ENCODE results near the gene RBP7. TPM values are rescaled to one million over a fixed set of nuclear protein-coding genes. Genes with fewer than 3 reads are reported as not detected.

The RBP7 gene
- total and polyA plus RNA-seq, 2 donors (not counting 3 experiments of a cell fraction or from before 2014, with no cell fraction given) = not detected

- Histone ChIP-seq H2AFZ (ENCODE audit: low read depth, low read length) (no peak overlapping the region), H3K27ac (ENCODE audit: insufficient read depth, low read depth, low read length) (no peak overlapping the region), H4K20me1 (replicated peaks; ENCODE audit: control insufficient read depth, extremely low read depth, insufficient read depth, low read length) (no peaks in the 10 kb centered on the region), H3K4me1 (ENCODE audit: control insufficient read depth, extremely low read depth, insufficient read depth, low read length) (no peaks in the 10 kb centered on the region), H3K9ac (replicated peaks; ENCODE audit: extremely low read depth, insufficient read depth, low read length) (no peak overlapping the region), H3K9me1 (replicated peaks; ENCODE audit: control insufficient read depth, extremely low read depth, insufficient read depth, low read length) (no peaks in the 10 kb centered on the region), H3K4me3 (replicated peaks in 1 of 3; ENCODE audit: insufficient read depth in 1 of 3, low read depth in 1 of 3, low read length in 3 of 3) (no peak overlapping the region), H3K4me2 (ENCODE audit: insufficient read depth, low read length) (no peak overlapping the region), H3K27me3 (ENCODE audit: control insufficient read depth in 2 of 2, insufficient read depth in 2 of 2, low read length in 2 of 2) (peaks cover 0 to under 1% of the 10 kb centered on the region in 2 experiments), H3K79me2 (ENCODE audit: control insufficient read depth, insufficient read depth, low read length) (no peaks in the 10 kb centered on the region), H3K36me3 (ENCODE audit: control insufficient read depth in 2 of 2, extremely low read depth in 1 of 2, insufficient read depth in 2 of 2, low read length in 2 of 2) (peaks cover 0 to 2% of the 10 kb centered on the region in 2 experiments), H3K9me3 (replicated peaks; ENCODE audit: control insufficient read depth, insufficient read depth, low read length) (no peaks in the 10 kb centered on the region)
- FAIRE-seq (no peak), DNase-seq (ENCODE audit: low read depth, low spot score) (no peak)
- dilution Hi-C loops (cut with MboI; ENCODE audit: extremely low pct_ligation_motif_present, low sequenced_read_pairs) = no loop called here
- BruUV-seq (replicated peaks) = no TSS peak
- TF ChIP-seq MAX (IDR thresholded peaks at IDR 0.05; ENCODE audit: insufficient read depth, insufficient read length) (no peak), POLR2AphosphoS5 (IDR thresholded peaks at IDR 0.05; ENCODE audit: insufficient read depth, low read depth, low read length) (no peak), GATA2 (IDR thresholded peaks at IDR 0.05; ENCODE audit: insufficient read depth, insufficient read length, low read depth, low read length) (no peak), MYC (IDR thresholded peaks at IDR 0.05; ENCODE audit: low read depth, low read length) (no peak), POLR2A (IDR thresholded peaks at IDR 0.05; ENCODE audit: low read depth, low read length) (no peak), FOS (IDR thresholded peaks at IDR 0.05; ENCODE audit: borderline replicate concordance, insufficient read depth, low read length) (no peak)
- intact Hi-C loops (cut with micrococcal nuclease) = no loop called here
- ChIA-PET CTCF (interaction anchor here (3.0 kb wide), 1 partner anchor 34 kb away, joined by 9 read pairs; no protein-coding TSS in a partner anchor), POLR2A (no interaction called here)
Observed at GRCh38 chr1:9984253-9984652, 12.8 kb upstream of the RBP7 start.

GRCh38 chr1:9985001-9985400 lies 12.0 kb upstream of the RBP7 start:
- H3K27ac ChIP-seq (ENCODE audit: insufficient read depth, low read depth, low read length) = no peak overlapping the region
- peak; percentile 57 for FAIRE-seq

More at GRCh38 chr1:9985001-9985400, 12.0 kb upstream of the RBP7 start:
- intact Hi-C loops (cut with micrococcal nuclease) (no loop called here), dilution Hi-C loops (cut with MboI; ENCODE audit: extremely low pct_ligation_motif_present, low sequenced_read_pairs) (no loop called here)
- Histone ChIP-seq H2AFZ (ENCODE audit: low read depth, low read length) (no peak overlapping the region), H4K20me1 (replicated peaks; ENCODE audit: control insufficient read depth, extremely low read depth, insufficient read depth, low read length) (no peaks in the 10 kb centered on the region), H3K36me3 (ENCODE audit: control insufficient read depth in 2 of 2, extremely low read depth in 1 of 2, insufficient read depth in 2 of 2, low read length in 2 of 2) (peaks cover 0 to 2% of the 10 kb centered on the region in 2 experiments), H3K9me1 (replicated peaks; ENCODE audit: control insufficient read depth, extremely low read depth, insufficient read depth, low read length) (no peaks in the 10 kb centered on the region), H3K79me2 (ENCODE audit: control insufficient read depth, insufficient read depth, low read length) (no peaks in the 10 kb centered on the region), H3K27me3 (ENCODE audit: control insufficient read depth in 2 of 2, insufficient read depth in 2 of 2, low read length in 2 of 2) (peaks cover 0 to 4% of the 10 kb centered on the region in 2 experiments), H3K9ac (replicated peaks; ENCODE audit: extremely low read depth, insufficient read depth, low read length) (no peak overlapping the region), H3K4me2 (ENCODE audit: insufficient read depth, low read length) (no peak overlapping the region), H3K4me3 (replicated peaks in 1 of 3; ENCODE audit: insufficient read depth in 1 of 3, low read depth in 1 of 3, low read length in 3 of 3) (no peak overlapping the region), H3K4me1 (ENCODE audit: control insufficient read depth, extremely low read depth, insufficient read depth, low read length) (peaks cover under 1% of the 10 kb centered on the region), H3K9me3 (replicated peaks; ENCODE audit: control insufficient read depth, insufficient read depth, low read length) (no peaks in the 10 kb centered on the region)
- POLR2A ChIA-PET = no interaction called here
- CTCF ChIA-PET = interaction anchor here (1.7 kb wide), 1 partner anchor 35 kb away, joined by 4 read pairs; no protein-coding TSS in a partner anchor
- no TSS peak for BruUV-seq (replicated peaks)
- DNase-seq (ENCODE audit: low read depth, low spot score) = no peak
- TF ChIP-seq FOS (IDR thresholded peaks at IDR 0.05; ENCODE audit: borderline replicate concordance, insufficient read depth, low read length) (no peak), MAX (IDR thresholded peaks at IDR 0.05; ENCODE audit: insufficient read depth, insufficient read length) (no peak), POLR2AphosphoS5 (IDR thresholded peaks at IDR 0.05; ENCODE audit: insufficient read depth, low read depth, low read length) (no peak), EZH2 (IDR thresholded peaks at IDR 0.05; ENCODE audit: borderline replicate concordance, low read depth, low read length, severe bottlenecking) (no peak), GATA2 (IDR thresholded peaks at IDR 0.05; ENCODE audit: insufficient read depth, insufficient read length, low read depth, low read length) (no peak), POLR2A (IDR thresholded peaks at IDR 0.05; ENCODE audit: low read depth, low read length) (no peak), CTCF (IDR thresholded peaks at IDR 0.05; ENCODE audit: extremely low read depth in 1 of 2, insufficient read depth in 1 of 2, low read depth in 1 of 2, low read length in 2 of 2) (no peak), JUN (IDR thresholded peaks at IDR 0.05; ENCODE audit: borderline replicate concordance, insufficient read depth, insufficient read length, low read depth) (no peak), MYC (IDR thresholded peaks at IDR 0.05; ENCODE audit: low read depth, low read length) (no peak)

All from endothelial cell of umbilical vein (primary cell).